Measurements from ENCODE around the gene FSTL3. TPM values are rescaled to one million over a fixed set of nuclear protein-coding genes. Genes with fewer than 3 reads are reported as not detected.
A peak's percentile ranks its signal among the peaks of the same experiment; 100 is the strongest.

FSTL3 gene
- total RNA-seq, 4 donors from 2014 or later = 4.4 to 43.3 (median 17.7) TPM

GRCh38 chr19:703329-703650, 27.1 kb downstream of the FSTL3 start:
- H3K27me3 ChIP-seq = peaks cover 0 to 39% (median 0%) of the 10 kb centered on the region in 4 donors
- 18 to 21% methylated on average over 2 to 4 of the region's 4 CpGs for WGBS, 2 donors
- no peak overlapping the region for H3K27ac ChIP-seq
- H3K9me3 ChIP-seq = no peaks in the 10 kb centered on the region
- peaks cover 0 to 27% (median 17%) of the 10 kb centered on the region in 3 donors for H3K4me1 ChIP-seq
- TF ChIP-seq POLR2A (IDR thresholded peaks at IDR 0.05) (no peak), CTCF (IDR thresholded peaks at IDR 0.05) (no peak)
- no peak for DNase-seq
- intact Hi-C loops (cut with DNase I) = no loop called here
- no peaks in the 10 kb centered on the region for H3K36me3 ChIP-seq
- H3K4me3 ChIP-seq = peak overlapping the region in 3 of 4 donors; percentile 10 to 54 (median 26)

GRCh38 chr19:703651-704446, 27.7 kb downstream of the FSTL3 start:
- H3K27ac ChIP-seq = no peak overlapping the region
- H3K9me3 ChIP-seq = no peaks in the 10 kb centered on the region
- 18 to 22% methylated on average over 12 to 14 of the region's 50 CpGs for WGBS, 2 donors
- TF ChIP-seq POLR2A (IDR thresholded peaks at IDR 0.05) = peak in 1 of 4 donors; percentile 12
- TF ChIP-seq CTCF (IDR thresholded peaks at IDR 0.05) = no peak
- peaks cover 0 to 45% (median 0%) of the 10 kb centered on the region in 4 donors for H3K27me3 ChIP-seq
- intact Hi-C loops (cut with DNase I) = no loop called here
- peak overlapping the region in 3 of 4 donors; percentile 10 to 54 (median 26) for H3K4me3 ChIP-seq
- no peaks in the 10 kb centered on the region for H3K36me3 ChIP-seq
- H3K4me1 ChIP-seq = peaks cover 0 to 30% (median 19%) of the 10 kb centered on the region in 3 donors
- no peak for DNase-seq

GRCh38 chr19:704447-704741, 28.2 kb downstream of the FSTL3 start:
- no peaks in the 10 kb centered on the region for H3K36me3 ChIP-seq
- H3K4me1 ChIP-seq = peaks cover 4 to 35% (median 19%) of the 10 kb centered on the region in 3 donors
- TF ChIP-seq CTCF (IDR thresholded peaks at IDR 0.05) (no peak), POLR2A (IDR thresholded peaks at IDR 0.05) (no peak)
- no peaks in the 10 kb centered on the region for H3K9me3 ChIP-seq
- intact Hi-C loops (cut with DNase I) = no loop called here
- DNase-seq = no peak
- no peak overlapping the region for H3K27ac ChIP-seq
- 24 to 30% methylated on average over 13 to 14 of the region's 14 CpGs for WGBS, 2 donors
- peak overlapping the region in 2 of 4 donors; percentile 26 to 54 for H3K4me3 ChIP-seq
- peaks cover 0 to 47% (median 0%) of the 10 kb centered on the region in 4 donors for H3K27me3 ChIP-seq

GRCh38 chr19:708154-709143, 32.3 kb downstream of the FSTL3 start, which contains the start of gene PALM:
PALM (plus strand) TSS chr19:708935; CDS start chr19:709147, 212 bp downstream.
- H3K27ac ChIP-seq = peak within 1 kb of the TSS; percentile 57 to 92 (median 82)
- H3K36me3 ChIP-seq = no peaks in the 10 kb centered on the region
- H3K9me3 ChIP-seq = no peaks in the 10 kb centered on the region
- peak within 1 kb of the TSS; percentile 43 to 89 (median 62) for H3K4me3 ChIP-seq
- no peak for TF ChIP-seq POLR2A (IDR thresholded peaks at IDR 0.05)
- no peak for TF ChIP-seq CTCF (IDR thresholded peaks at IDR 0.05)
- WGBS, 2 donors = 20% methylated on average over 1 to 8 of the region's 93 CpGs
- intact Hi-C loops (cut with DNase I) = no loop called here
- no peak for DNase-seq
- peaks cover 0 to 45% (median 0%) of the 10 kb centered on the region in 4 donors for H3K27me3 ChIP-seq
- H3K4me1 ChIP-seq = peaks cover 16 to 52% (median 26%) of the 10 kb centered on the region in 3 donors
